ENCODE results near the gene TRDN.
"Not testable (repeated sequence)": the region's sequence is repeated elsewhere in the genome, so short reads cannot be mapped to it uniquely, and the experiment has no call there.

Gene TRDN

GRCh38 chr6:123507582-123507981 is 129.2 kb downstream of the TRDN start:
- no peak for DNase-seq (ENCODE audit: low spot score)

DNA sequence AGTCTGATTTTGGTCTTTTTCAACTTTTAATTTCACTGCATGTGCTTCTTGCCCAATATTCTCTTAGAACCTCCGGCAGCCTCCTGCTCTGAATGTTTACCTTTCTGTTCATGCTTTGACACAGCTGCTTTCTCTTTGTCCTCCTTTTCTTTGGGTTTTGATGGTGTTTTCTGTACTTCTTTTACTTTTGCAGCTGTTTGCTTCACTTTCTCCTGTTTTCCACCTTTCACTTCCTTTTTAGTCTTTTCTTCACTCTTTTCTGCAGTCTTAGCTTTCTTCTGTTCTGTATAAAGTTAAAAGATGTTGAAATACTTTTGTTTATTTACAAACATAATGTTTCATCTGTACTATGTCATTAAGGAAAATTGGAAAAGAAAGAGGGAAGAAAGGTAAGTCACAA is 133.1 kb downstream of the TRDN start:
- DNase-seq (ENCODE audit: low spot score) = no peak

DNA sequence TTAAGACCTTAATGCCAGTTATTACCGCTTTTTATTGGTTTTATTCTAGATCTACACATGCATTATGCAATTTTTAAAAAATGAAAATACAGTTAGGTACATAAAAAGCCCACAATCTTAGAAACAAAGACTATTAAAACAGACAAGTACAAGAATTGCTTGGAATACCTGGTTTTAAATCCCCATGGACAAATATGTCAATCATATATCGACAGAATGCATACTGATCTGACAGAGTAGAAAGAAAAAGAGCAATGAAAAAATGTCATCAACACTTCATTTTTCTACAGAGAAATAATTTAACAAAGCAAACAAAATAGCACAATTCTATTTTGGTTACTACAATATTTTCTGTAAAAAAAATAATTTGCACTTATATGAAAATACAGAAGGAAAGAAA is 139.7 kb downstream of the TRDN start:
- no peak for DNase-seq (ENCODE audit: low spot score)

DNA sequence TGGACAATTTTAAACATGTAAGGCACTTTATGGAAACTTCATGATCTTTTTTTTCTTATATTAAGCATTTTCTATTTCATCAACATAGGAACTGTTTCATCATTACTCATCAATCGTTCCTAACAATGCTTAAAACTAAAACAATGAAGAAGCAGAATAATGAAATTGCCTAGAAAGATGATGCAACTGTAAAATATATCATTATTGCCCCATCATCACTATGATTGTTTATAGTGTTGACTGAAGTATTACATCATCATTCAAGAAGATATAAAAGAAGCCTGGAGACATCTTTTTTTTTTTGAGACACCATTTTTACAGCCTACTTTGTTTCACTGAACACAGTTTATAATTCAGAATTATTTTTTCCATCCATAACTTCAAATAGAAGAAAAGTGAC is 147.2 kb downstream of the TRDN start:
- DNase-seq (ENCODE audit: low spot score) = no peak

DNA sequence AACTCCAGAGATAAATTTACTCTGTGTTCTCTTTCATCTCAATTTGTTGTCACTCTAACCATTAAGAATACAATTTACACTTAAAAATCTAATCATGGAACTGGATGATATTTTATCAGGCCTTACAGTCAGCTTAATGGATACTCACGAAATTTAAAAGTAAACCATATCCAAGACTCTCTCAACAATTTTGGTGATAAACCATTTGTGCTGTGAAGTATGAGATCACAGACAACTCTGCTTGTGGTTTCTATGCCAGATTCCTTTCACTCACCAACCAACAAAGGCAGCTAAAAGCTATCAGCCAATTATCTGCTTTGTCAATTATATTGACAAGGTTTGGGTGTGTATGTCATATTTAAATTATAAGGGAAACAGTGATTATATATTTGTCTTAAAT is 155.8 kb downstream of the TRDN start:
- no peak for DNase-seq (ENCODE audit: low spot score)

DNA sequence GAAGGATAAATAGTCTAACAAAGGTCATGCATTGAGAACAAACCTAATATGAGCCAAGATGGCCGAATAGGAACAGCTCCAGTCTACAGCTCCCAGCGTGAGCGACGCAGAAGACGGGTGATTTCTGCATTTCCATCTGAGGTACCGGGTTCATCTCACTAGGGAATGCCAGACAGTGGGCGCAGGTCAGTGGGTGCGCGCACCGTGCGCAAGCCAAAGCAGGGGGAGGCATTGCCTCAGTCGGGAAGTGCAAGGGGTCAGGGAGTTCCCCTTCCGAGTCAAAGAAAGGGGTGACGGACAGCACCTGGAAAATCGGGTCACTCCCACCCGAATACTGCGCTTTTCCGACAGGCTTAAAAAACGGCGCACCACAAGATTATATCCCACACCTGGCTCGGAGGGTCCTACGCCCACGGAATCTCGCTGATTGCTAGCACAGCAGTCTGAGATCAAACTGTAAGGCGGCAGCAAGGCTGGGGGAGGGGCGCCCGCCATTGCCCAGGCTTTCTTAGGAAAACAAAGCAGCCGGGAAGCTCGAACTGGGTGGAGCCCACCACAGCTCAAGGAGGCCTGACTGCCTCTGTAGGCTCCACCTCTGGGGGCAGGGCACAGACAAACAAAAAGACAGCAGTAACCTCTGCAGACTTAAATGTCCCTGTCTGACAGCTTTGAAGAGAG is 164.6 kb downstream of the TRDN start:
- not testable (repeated sequence) for DNase-seq (ENCODE audit: low spot score)

GRCh38 chr6:123467392-123467791 is 169.4 kb downstream of the TRDN start:
- DNase-seq (ENCODE audit: low spot score) = no peak

DNA sequence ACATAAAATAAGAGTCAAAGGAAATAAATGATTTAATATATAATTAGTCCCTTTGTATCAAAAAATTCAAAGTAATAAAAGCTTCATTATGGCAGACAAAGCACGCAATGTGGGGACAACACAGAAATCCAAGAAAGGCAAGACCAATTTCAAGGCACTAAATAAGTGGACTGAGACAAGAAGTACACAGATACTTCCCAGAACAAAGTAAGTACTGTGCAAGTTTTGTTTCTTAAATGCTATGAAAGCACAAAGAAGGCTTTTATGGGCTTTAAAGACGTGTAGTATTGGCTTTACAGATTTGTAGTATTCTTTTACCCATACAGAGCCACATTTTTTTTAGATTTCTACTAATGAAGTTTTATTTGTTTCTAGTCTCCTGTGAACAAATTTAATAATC is 174.6 kb downstream of the TRDN start:
- DNase-seq (ENCODE audit: low spot score) = no peak

DNA sequence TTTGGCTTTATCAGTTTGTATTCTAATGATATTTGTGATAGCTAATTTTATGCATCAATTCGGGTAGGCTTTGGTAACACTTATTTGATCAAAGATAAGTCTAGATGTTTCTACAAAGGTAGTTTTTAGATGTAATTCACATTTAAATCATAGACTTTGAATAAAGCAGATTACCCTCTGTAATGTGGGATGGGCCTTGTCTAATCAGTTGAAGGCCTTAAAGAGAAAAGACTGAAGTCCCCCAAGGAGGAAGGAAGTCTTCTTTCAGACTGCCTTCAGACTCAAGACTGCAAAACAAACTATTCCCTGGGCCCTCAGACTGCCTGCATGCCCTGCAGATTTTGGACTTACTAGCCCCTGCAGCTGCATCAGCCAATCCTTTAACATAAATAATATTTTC is 178.5 kb downstream of the TRDN start:
- no peak for DNase-seq (ENCODE audit: low spot score)

DNA sequence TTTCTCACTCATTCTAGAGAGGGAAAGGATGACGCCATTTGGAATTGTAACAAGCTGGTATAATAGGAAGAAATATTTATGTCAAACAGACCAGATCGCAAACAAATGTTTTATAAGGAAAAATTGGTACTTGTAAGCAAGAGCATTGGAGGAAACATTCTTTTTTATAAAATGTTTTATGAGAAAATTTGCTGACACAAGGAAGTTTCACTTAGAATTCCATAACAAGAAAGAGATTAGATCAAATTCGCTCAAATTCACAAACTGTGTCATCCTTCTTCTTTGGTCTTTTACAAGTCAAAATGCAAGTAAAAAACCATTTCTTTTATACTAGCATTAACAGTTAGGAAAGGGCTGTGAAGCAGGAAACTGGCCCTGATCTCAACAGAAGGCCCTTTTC is 179.9 kb downstream of the TRDN start:
- DNase-seq (ENCODE audit: low spot score) = no peak

DNA sequence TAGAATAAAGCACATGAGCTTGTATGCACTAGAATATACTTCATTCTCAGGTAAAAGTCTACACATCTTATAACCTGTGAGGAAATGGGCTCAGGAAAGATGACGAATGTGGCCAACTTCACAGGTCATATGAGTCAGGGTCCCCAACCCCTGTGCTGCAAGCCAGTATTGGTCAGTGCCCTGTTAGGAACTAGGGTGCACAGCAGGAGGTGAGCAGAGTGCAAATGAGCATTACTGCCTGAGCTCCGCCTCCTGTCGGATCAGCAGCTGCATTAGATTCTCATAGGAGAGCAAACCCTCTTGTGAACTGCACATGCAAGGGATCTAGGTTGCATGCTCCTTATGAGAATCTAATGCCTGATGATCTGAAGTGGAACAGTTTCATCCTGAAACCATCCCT is 182.3 kb downstream of the TRDN start:
- no peak for DNase-seq (ENCODE audit: low spot score)

DNA sequence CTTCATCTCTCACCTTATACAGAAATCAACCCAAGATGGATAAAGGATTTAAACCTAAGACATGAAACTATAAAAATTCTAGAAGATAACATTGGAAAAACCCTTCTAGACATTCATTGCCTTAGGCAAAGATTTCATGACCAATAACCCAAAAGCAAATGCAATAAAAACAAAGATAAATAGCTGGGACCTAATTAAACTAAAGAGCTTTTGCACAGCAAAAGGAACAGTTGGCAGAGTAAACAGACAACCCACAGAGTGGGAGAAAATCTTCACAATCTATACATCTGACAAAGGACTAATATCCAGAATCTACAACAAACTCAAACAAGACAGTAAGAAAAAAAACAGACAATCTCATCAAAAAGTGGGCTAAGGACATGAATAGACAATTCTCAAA is 183.7 kb downstream of the TRDN start:
- not testable (repeated sequence) for DNase-seq (ENCODE audit: low spot score)

- DNase-seq (ENCODE audit: low spot score) = no peak
These were observed 188.4 kb downstream of the TRDN start for GRCh38 chr6:123448306-123448884.

GRCh38 chr6:123447315-123447937 is 189.3 kb downstream of the TRDN start:
- DNase-seq (ENCODE audit: low spot score) = no peak

DNA sequence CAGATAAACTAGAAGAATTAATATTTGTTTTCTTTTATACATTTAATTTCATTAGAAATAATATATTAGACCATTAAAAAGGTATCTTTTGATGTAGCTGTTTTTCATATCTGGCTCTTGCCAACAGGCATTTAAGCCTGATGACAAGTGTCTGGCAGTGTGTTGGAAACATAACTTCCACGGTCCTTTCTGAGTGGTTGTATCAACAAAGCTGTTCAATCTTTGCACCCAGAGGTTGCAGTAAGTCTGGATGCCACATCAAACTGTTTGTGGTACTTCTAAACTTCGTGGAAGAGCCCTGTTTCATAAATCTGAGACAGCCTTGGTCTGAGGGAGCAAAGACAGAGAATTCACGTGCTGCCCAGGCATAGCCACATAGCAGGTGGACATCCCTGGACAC is 197.4 kb downstream of the TRDN start:
- no peak for DNase-seq (ENCODE audit: low spot score)

DNA sequence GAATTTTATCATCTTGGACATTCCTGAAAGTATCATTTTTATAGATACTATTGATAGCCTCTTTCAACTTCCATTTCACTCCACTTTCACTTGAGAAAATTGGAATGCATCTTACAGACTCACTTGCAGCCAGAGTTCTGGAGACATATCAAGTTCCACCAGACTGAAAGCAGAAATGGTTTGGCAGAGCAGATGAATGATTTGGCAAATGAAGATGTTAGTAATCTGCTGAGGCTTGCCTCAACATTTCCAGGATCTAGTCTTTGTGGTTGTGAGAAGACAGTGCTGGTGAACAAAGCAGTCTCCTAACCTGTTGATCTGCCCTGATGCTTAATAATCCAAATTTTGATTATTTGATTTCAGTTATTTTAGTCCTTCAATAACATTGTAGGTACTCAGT is 202.6 kb downstream of the TRDN start:
- no peak for DNase-seq (ENCODE audit: low spot score)

DNA sequence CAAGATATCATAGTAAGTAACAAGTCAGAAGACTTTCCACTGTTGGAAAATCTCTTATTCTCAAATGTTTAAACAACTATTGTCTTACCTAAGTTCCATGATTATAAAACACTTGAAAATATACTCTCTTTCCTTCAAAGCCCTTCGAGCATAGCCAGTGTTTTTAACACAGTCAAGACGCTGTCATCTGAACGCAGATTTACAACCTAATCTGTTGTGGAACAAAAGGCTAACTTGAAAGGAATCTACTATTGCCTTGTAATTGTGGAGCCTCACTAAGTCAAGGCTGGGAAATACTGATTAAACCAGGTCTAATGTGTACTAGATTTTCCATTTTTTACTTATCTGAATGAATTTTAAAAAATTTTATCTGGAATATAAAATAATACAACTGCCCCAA is 205.8 kb downstream of the TRDN start:
- no peak for DNase-seq (ENCODE audit: low spot score)

GRCh38 chr6:123427008-123427407 is 209.7 kb downstream of the TRDN start:
- DNase-seq (ENCODE audit: low spot score) = no peak

- DNase-seq (ENCODE audit: low spot score) = no peak
These were observed 213.6 kb downstream of the TRDN start for GRCh38 chr6:123423130-123423529.

GRCh38 chr6:123420512-123420911 is 216.2 kb downstream of the TRDN start:
- DNase-seq (ENCODE audit: low spot score) = no peak

DNA sequence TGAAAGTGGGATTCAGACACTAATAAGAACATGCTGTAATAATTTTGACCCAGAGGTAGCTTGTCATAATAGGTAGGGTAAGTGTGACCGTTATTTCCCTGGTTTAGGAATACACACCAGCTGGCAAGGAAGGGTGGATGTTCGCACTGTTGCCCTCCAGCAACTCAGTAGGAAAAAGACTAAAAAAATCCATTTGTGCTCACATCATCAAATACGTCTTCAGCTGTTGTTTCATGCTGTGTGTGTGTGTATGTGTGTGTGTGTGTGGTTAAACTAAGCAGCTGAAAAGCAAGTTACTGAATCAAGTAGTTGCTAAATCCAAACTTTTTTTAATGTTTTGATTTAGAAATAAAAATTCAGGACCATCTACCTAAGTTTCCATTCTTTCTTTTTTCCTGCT is 218.7 kb downstream of the TRDN start:
- no peak for DNase-seq (ENCODE audit: low spot score)

DNA sequence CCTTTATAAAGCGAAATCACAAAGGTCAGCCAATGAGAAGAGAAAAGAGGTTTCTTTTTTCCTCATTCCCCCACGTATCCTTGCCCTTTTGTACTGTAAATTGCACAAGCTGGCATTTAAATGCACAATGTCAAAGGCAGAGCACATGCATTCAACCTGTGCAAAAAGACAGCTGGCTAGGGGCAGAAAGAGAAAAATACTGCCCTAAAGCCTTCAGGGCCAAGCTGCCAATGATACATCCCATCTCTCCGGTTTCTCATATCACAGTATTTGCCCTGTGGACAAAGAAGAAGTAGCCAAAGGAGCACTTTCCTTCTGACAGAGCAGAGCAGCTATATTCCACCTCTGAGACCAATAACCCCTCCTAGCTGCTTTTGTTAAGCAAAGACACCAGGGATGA is 219.2 kb downstream of the TRDN start:
- no peak for DNase-seq (ENCODE audit: low spot score)

GRCh38 chr6:123415844-123416468 is 220.8 kb downstream of the TRDN start:
- peak; percentile 5 for DNase-seq (ENCODE audit: low spot score)

Measured in HuH-7.5 (cell line).